ENCODE results near the gene ZDHHC8.

ZDHHC8 gene, protein sequence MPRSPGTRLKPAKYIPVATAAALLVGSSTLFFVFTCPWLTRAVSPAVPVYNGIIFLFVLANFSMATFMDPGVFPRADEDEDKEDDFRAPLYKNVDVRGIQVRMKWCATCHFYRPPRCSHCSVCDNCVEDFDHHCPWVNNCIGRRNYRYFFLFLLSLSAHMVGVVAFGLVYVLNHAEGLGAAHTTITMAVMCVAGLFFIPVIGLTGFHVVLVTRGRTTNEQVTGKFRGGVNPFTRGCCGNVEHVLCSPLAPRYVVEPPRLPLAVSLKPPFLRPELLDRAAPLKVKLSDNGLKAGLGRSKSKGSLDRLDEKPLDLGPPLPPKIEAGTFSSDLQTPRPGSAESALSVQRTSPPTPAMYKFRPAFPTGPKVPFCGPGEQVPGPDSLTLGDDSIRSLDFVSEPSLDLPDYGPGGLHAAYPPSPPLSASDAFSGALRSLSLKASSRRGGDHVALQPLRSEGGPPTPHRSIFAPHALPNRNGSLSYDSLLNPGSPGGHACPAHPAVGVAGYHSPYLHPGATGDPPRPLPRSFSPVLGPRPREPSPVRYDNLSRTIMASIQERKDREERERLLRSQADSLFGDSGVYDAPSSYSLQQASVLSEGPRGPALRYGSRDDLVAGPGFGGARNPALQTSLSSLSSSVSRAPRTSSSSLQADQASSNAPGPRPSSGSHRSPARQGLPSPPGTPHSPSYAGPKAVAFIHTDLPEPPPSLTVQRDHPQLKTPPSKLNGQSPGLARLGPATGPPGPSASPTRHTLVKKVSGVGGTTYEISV

DNA sequence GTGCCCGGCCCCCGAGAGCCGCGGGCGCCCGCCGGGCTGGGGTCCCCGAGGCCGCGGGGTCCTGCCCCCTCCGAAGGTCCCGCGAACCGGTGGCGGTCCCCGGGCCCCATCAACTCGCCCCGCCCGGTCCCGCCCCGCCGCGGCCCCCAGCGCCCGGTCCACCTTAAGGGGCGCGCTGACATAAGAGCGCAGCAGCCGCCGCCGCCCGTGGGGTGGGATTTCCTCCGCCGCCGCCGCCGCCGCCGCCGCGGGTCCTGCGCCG, at the start of gene ZDHHC8:
TSS of gene ZDHHC8 (plus strand) at position 208 of the 262 bp plus-strand sequence. CDS start 144 bp downstream, outside the sequence.
- no peak for FAIRE-seq

DNA sequence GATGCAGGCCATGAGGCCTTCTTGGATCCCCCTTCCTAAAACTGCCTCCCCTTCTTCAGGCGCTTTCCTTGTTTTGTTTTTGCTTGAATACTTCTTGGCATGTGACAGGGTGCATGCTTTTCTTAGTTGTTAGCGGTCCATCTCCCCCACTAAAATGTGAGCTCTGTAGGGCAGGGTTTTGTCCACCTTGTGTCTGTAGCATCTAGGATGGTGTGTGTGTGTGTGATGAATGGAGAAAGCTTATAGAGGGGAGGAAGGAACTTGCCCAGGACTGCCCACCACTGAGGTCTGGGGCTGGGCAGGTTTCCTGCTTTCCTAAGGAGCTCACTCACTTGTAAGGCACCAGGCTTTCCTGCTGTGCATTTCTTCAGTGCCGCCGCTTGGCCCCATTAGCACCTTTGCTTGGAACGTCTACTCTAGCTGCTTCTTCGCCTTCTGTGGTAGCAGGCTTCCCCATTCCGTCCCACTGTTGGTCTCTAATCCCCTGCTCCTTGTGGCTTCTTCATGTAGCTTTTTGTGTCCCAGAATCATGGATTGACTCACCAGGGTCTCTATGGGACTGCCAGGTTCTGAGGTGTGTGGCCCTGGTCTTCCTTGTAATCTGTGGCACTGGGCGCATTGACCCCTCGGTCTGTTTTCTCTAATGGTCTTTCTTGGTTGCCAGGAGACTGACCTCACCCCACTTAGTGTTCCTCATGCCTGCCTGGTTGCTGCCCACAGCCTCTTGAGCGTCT, 48.3 kb upstream of the ZDHHC8 start:
- no peak for FAIRE-seq

DNA sequence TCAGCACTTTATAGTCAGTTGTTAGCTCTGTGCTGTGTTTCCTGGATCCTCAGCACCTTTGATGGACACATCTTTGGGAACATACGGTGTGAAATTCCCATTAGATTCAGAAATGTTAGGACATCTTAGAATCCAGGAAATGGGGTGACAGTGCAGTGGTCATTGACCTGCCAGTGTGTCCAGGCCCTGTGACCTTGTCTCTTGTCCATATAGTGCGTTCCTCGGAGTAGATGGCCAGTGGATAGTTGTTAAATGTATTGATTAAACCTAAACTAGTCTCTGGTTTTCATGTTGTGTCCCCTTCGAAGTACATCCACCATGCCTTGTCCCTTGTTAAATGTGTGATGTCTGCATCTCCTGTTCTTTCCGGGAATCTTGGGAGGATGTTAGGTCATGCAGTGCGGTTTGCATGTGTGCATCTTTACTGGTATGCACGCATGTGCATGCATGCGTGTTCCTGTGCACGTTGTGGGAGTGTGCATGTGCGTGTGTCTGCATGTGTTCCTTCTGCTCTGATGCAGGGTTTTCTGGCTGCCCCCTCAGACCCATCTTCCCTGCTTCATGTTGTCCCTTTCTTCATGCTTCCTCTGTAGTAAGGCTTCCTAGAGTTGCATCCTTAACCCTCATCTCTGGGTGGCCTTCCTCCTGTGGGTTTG, 47.6 kb upstream of the ZDHHC8 start:
- no peak for FAIRE-seq

DNA sequence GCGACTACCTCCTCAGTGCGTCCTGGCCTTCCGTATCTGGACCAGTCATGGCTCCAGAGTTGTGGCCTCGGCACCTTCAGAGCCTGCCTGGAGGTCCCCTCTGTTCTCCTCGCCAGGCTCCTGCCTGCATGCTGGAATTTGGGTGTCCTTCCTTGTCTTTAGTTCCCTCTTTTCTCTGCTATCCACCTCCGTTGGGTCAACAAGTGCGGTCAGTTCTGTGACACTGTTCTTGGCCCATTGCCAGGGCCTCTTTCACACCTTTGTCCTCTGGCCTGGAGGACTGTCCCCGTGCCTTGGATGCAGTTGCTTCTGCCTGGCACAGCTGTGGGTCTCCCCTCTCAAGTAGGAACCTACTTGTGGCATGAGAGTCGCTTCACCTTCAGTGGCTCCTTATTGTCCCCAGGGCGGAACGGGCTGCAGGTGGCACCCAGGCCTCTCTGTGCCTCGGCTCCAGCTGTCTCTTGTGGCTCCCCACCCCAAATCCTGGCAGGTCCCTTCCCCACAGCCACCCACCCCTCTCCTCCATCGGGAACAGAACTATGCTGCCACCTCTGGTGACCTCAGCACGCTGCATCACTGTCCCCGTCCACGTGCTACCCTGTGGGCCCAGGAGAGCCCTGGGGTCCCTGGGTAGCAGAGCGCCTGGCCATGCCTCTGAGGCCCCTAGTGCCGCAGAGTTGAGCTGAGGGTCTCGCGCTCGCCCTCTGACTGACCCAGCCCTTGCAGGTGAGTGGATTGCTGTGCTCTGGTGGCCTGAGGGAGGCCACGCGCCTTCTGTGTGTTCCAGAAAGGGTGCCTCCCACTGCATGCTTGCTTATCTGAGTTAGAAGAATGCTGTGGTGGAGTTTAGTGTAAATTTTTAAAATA, 46.8 kb upstream of the ZDHHC8 start:
- FAIRE-seq, result no peak

DNA sequence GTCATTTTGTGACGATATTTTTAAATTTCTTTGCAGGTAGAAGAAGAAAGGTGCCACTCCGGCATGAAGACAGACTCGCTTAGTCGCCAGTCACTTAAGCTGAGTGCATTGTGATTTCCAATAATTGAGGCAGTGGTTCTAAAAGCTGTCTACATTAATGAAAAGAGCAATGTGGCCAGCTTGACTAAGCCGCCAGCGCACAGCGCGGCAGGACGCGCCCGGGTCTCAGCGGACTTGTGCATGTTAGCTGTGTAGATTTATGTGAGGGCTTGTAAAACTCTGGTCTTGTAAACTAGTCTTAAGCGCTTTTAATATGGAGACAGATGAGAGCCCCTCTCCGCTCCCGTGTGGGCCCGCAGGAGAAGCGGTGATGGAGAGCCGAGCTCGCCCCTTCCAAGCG, 46.0 kb upstream of the ZDHHC8 start:
- FAIRE-seq, result no peak

DNA sequence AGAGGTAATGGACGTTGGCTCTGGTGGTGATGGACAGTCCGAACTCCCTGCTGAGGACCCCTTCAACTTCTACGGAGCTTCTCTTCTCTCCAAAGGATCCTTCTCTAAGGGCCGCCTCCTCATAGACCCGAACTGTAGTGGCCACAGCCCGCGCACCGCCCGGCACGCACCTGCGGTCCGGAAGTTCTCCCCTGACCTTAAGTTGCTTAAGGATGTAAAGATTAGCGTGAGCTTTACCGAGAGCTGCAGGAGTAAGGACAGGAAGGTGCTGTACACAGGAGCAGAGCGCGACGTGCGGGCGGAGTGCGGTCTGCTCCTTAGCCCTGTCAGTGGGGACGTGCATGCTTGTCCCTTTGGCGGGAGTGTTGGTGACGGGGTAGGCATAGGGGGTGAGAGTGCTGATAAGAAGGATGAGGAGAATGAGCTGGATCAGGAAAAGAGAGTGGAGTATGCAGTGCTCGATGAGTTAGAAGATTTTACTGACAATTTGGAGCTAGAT, 45.5 kb upstream of the ZDHHC8 start:
- no peak for FAIRE-seq

DNA sequence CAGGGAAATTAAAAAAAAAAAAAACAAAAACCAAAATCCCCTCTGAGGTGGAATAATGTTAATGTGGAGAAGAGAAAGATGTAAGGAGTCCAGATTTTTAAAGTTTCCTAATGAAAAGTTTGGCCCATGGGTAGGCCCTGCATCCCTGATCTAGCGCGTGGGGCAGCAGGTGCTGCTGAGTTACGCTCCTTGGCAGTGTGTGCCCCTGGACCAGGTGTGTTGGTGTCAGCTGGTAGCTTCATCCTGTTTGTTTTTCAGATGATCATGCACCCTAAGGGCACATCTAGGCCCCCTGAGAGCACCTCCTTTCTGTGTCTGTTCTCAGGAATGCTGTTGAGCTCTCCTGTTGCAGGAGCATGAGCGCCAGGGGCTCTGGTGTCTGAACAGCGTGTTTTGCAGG, 44.8 kb upstream of the ZDHHC8 start:
- no peak for FAIRE-seq

DNA sequence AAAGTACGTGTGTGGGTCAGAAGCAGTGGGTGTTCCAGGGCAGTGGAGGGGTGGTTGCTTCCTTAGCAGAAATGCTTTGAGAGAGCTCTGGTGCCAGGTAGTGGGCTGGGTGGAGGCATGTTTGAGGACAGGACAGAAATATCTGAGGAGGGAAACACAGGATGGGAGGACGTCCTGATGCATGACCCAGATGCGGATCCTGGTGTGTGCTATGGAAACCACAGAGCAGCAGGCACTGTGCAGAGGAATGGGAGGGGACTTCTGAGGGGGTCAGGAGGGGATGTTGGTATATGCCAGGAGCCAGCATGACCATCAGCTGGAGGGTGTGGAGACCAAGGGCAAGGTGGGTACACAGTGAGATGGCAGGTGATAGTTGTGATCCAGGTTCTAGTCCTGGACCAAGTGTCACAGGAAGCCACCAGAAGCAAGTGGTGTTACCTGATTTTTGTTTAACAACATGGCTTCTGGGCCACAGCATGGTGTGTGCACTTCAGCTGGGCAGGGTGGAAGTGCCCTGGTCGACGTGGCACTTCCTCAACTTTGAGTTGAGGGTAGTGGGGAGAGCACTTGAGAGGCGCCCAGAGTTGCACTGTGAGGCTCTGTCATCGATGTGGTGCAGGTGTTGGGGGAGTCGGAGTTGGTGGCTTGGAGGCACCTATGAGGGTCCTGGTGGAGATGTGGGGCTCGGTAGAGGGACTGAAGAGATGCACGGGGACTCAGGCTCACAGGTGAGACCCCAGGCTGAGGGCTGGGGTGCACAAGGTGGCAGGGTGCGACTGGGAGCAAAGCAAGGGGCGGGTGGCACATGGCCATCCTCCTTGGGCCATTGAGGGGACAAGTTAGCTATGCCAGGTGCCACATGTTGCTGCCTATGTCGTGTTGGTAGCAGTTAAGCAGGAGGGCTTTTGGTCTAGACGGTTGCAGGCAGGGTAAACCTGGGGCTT, 44.0 kb upstream of the ZDHHC8 start:
- no peak for FAIRE-seq

DNA sequence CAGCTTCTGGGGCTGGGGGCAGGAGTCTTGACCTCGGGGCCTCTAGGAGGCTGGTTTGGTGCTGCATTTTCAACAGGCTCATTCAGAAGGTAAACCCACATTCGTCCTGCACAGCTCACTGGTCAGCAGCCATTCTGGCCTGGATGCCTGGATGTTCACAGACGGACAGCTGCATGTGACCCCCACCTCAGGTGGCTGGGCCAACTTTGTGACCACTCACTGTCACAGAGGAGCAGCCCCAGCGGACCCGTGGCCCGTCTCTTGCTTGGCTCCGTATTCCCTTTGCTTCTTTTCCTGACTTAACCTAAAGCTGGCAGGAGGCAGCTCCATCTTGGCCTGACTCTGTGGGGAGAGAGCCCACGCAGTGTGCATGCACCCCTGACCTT, 43.3 kb upstream of the ZDHHC8 start:
- no peak for FAIRE-seq

DNA sequence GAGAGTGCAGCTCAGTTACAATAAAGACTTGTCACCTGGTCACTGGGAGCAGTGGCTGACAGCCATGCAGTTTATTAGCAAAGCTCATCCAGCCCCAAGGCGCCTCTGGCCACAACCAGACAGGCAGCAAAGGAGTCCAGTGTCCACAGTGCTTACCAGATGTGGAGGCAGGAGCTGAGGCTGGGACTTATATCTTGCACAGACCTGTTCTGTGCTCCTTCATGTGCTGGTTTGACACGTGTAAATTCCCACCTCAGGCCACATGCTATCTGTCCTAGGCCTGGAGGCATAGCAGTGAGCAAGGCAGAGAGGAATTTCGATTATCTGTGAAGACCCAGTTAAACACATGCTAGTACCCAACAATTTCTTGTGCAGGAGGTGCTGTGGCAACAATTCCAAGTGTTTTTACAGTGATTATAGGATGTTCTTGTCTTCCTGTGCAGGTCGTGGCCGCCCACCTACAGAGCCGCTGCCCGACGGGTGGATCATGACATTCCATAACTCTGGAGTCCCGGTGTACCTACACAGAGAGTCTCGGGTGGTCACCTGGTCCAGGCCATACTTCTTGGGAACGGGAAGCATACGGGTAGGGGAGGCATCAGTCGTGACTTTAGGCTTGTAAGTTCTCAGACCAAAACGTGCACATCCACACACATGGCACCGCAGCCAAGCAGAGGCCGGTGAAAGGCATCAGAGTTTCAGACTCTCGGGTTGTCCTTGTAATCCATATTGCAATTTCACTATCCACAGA, 42.2 kb upstream of the ZDHHC8 start:
- FAIRE-seq, result no peak

DNA sequence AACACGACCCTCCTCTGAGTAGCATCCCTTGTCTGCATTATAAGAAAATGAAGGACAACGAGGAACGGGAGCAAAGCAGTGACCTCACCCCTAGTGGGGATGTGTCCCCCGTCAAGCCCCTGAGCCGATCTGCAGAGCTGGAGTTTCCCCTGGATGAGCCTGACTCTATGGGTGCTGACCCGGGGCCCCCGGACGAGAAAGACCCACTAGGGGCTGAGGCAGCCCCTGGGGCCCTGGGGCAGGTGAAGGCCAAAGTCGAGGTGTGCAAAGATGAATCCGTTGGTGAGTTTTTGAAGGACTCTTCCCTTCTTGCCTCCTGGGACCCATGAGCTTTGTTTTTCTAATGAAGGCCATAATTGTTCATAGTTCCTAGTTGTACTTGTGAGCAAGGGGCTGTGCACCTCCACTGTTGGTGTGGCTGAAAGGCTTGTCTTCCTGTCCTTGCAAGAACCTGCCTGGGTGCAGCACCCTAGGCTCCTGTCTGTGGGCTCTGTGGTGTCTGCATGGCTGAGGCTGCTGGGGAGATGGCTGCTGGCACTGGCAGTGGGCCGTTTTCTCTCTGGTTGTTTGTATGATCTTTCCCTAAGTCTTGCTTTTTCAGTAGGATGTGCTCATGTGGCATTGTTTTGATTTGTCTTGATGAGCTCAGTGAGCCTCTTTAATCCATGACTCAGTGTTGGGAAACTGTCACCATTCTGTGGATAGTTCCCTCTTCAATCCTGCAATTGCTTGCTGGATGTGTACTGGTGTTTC, 41.5 kb upstream of the ZDHHC8 start:
- FAIRE-seq, result no peak

DNA sequence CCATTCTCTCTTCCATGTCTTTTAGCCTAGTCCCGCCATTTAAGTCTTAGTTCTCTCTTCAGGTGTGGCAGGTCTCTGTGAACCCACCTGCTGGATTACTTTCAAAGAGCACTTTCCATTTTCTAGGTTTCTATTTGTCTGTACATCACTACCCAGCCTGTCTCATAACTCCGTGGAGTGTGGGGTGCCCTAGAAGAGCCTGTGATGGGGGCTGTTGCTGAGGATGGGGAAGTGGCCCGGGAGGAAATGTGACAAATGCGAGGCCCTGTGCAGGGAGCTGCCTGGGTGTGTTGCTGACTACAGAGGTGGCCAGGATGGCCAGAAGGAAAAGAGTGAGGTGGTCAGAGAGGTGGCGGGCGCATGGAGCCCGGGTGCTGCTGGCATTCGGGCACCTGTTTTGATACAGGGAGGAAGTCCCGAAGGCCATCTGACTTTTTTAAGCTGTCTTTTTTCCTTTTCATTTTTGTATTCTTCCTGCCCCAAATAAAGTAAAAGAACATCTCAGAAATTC, 40.8 kb upstream of the ZDHHC8 start:
- no peak for FAIRE-seq

DNA sequence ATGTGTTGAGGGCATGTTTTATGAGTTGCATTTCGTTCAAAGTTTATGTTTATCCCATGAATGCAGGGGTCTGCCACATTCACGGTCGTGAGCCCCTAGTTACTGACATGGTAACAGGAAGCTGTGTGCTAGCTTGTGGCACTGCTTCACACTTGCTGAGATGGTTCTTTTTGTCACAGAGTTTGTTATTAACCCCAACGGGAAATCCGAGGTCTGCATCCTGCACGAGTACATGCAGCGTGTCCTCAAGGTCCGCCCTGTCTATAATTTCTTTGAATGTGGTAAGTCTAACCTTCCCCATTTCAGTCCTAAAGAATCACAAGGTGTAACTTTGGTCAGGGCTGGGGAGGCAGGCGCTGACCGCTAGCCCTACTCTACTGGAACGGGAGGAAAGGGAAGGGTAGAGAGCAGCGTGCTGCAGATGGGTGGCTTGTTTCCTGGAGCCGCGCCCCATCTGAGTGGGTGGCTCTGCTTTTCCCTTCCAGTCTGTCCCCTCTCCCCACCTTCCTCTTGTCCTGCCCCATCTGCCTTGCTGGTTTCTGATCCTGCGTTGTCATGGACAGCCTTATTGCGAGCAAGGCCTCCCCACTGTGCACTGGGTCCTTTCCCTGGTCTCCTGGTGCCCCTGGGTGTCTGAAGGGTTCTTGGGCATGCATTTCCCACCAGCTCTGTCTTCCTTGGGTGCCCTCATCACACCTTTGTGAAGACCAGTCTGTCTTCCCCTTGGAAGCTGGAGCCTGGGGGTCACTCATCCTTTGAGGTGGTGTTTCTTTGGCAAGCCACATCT, 39.7 kb upstream of the ZDHHC8 start:
- no peak for FAIRE-seq

DNA sequence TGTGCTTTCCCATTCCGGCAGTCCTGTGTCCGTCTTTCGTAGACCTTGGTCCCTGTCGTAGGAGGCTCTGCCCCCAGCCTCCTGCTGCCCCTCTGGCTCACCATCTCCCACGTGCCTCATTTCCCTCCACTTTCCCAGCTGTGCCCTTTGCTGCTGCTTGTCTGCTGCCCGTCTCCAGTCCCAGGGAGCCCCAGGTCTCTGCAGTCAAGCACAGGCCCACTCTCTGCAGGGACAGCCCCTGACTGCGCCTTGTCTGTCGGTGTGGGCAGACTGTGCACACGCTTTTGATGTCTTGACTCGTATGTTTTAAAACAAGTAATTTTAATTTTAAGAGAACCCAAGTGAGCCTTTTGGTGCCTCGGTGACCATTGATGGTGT, 39.1 kb upstream of the ZDHHC8 start:
- FAIRE-seq, result no peak

DNA sequence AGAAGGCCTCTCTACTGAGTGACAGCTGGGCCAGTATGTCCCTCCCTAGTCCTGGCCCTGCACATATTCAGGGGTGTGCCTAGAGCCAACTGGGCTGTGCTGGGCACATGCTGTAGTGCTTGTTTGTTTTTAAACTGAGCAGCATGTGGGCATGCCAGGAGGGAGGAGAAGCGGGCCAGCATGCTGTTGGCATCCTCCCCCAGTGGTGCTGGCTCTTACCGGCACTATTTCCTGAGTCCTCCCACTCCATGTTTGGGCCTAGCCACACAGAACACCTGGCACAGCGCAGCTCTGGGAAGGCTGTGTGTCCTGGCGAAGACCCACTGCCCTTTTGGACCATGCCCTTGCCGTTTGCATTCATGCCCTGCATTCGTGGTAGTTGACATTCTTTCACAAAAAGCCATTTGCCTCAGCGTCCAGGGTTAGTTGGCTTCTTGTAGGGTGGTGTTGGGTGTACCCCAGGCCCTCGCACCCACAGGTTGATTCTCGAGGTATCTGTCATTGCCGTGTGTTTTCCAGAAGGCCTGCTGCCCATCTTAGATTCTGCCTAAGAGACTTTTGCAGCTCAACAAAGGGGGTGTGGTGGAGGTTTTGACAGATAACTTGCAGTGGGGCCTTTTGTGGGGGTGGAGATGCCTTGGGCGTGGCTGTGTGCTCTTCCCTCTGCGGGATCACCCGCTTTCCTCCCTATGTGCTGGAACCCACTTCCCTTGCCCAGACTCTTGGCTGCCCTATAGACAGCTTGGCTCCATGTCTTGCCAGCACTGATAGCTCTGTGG, 38.0 kb upstream of the ZDHHC8 start:
- no peak for FAIRE-seq

DNA sequence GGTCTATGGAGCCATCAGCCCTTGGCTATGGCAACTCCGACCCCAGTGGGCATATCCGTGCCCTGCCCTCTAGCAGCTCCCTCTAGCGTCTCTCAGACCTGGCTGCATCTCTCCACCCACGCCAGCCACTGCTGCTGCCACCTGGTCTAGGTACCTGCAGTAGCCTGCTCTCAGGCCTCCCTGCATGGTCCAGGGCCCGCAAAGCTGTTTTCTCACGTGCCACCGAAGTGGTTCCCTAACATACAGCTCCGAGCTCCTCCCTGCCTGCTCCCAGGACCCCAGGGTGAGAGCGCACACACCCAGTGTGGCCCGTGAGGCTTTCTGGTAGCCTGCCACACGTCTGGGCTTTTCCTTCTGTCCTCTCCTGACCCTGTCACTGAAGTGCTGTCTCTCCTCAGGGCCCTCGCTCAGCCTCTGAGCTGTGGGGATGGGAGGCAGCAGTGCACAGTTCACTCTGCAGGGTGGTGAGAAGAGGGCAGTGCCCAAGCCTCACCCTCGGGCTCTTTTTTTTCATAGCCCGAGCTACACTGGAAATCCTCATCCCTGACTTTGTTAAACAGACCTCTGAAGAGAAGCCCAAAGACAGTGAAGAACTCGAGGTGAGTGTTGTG, 37.3 kb upstream of the ZDHHC8 start:
- no peak for FAIRE-seq

DNA sequence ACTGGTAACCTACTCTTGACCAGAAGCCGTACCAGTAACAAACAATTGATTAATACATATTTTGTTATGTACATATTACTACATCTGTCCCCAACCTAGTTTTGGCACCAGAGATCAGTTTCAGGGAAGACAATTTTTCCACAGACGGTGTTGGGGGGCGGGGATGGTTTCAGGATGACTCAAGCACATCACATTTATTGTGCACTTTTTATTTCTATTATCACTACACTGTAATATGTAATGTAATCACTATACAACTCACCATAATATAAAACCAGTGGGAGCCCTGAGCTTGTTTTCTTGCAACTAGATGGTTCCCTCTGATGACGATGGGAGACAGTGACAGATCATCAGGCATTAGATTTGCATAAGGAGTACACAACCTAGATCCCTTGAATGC, 36.1 kb upstream of the ZDHHC8 start:
- FAIRE-seq, result no peak

Measured in colon (tissue), 2 donors.